ENCODE data around the gene GPNMB. TPM values are rescaled to one million over a fixed set of nuclear protein-coding genes. Genes with fewer than 3 reads are reported as not detected.

The GPNMB gene
- total RNA-seq, 1 donor from 2014 or later = 36.1 TPM

GRCh38 chr7:23295401-23295697, 48.8 kb downstream of the GPNMB start:
- Histone ChIP-seq H3K4me3 (ENCODE audit: low read depth, low read length) (no peak overlapping the region), H3K27me3 (ENCODE audit: control insufficient read depth, insufficient read depth, low read length) (no peaks in the 10 kb centered on the region), H3K36me3 (ENCODE audit: control insufficient read depth, insufficient read depth, low read length) (no peaks in the 10 kb centered on the region)
- DNase-seq (ENCODE audit: low read depth) = no peak
- TF ChIP-seq CTCF (IDR thresholded peaks at IDR 0.05; ENCODE audit: insufficient read depth, low read length, poor library complexity, severe bottlenecking) = no peak

- TF ChIP-seq CTCF (IDR thresholded peaks at IDR 0.05; ENCODE audit: insufficient read depth, low read length, poor library complexity, severe bottlenecking) = no peak
- Histone ChIP-seq H3K4me3 (ENCODE audit: low read depth, low read length) (no peak overlapping the region), H3K36me3 (ENCODE audit: control insufficient read depth, insufficient read depth, low read length) (no peaks in the 10 kb centered on the region), H3K27me3 (ENCODE audit: control insufficient read depth, insufficient read depth, low read length) (no peaks in the 10 kb centered on the region)
- DNase-seq (ENCODE audit: low read depth) = peak; percentile 9
Observed at GRCh38 chr7:23298141-23298881, 51.7 kb downstream of the GPNMB start.

GRCh38 chr7:23298885-23299769, 52.6 kb downstream of the GPNMB start, which contains the start of gene MALSU1:
TSS of gene MALSU1 (plus strand) at chr7:23299339. CDS start at chr7:23299353, 14 bp downstream.
- no peak for TF ChIP-seq CTCF (IDR thresholded peaks at IDR 0.05; ENCODE audit: insufficient read depth, low read length, poor library complexity, severe bottlenecking)
- no peaks in the 10 kb centered on the region for H3K36me3 ChIP-seq (ENCODE audit: control insufficient read depth, insufficient read depth, low read length)
- H3K4me3 ChIP-seq (ENCODE audit: low read depth, low read length) = peak within 1 kb of the TSS; percentile 99
- H3K27me3 ChIP-seq (ENCODE audit: control insufficient read depth, insufficient read depth, low read length) = no peaks in the 10 kb centered on the region
- DNase-seq (ENCODE audit: low read depth) = peak; percentile 90

GRCh38 chr7:23299770-23300300, 53.3 kb downstream of the GPNMB start:
- DNase-seq (ENCODE audit: low read depth) = no peak
- H3K27me3 ChIP-seq (ENCODE audit: control insufficient read depth, insufficient read depth, low read length) = no peaks in the 10 kb centered on the region
- peak overlapping the region; percentile 99 for H3K4me3 ChIP-seq (ENCODE audit: low read depth, low read length)
- TF ChIP-seq CTCF (IDR thresholded peaks at IDR 0.05; ENCODE audit: insufficient read depth, low read length, poor library complexity, severe bottlenecking) = no peak
- H3K36me3 ChIP-seq (ENCODE audit: control insufficient read depth, insufficient read depth, low read length) = no peaks in the 10 kb centered on the region

- H3K27me3 ChIP-seq (ENCODE audit: control insufficient read depth, insufficient read depth, low read length) = no peaks in the 10 kb centered on the region
- DNase-seq (ENCODE audit: low read depth) = no peak
- H3K36me3 ChIP-seq (ENCODE audit: control insufficient read depth, insufficient read depth, low read length) = peaks cover 2% of the 10 kb centered on the region
- no peak overlapping the region for H3K4me3 ChIP-seq (ENCODE audit: low read depth, low read length)
- TF ChIP-seq CTCF (IDR thresholded peaks at IDR 0.05; ENCODE audit: insufficient read depth, low read length, poor library complexity, severe bottlenecking) = no peak
Observed at GRCh38 chr7:23306936-23307521, 60.5 kb downstream of the GPNMB start.

Data from kidney epithelial cell (primary cell).